HEK293T (cell line): ENCODE results near the gene SLC16A3.

Experiments used
- ARNT ChIP-seq: fragments of 450-650 bp; IDR thresholded peaks from 2 replicates; pipeline ENCODE4 v1.6.1; 2017; ENCODE audit warnings: mild to moderate bottlenecking
- BHLHE40 ChIP-seq: fragments of 450-650 bp; IDR thresholded peaks from 2 replicates; pipeline ENCODE4 v1.6.1; 2016; ENCODE audit warnings: mild to moderate bottlenecking, moderate library complexity, borderline replicate concordance
- CTBP1 ChIP-seq: fragments of 450-650 bp; IDR thresholded peaks from 2 replicates; pipeline ENCODE4 v1.6.1; 2016; ENCODE audit warnings: borderline replicate concordance
- ELF4 ChIP-seq: fragments of 450-650 bp; IDR thresholded peaks from 2 replicates; pipeline ENCODE4 v1.6.1; 2017; ENCODE audit warnings: antibody characterized with exemption
- FOXK2 ChIP-seq: fragments of 450-650 bp; IDR thresholded peaks from 2 replicates; pipeline ENCODE4 v1.6.1; 2016; ENCODE audit warnings: mild to moderate bottlenecking
- FOXM1 ChIP-seq: fragments of 450-650 bp; IDR thresholded peaks from 2 replicates; pipeline ENCODE4 v1.6.1; 2017; ENCODE audit warnings: mild to moderate bottlenecking, borderline replicate concordance
- HDGF ChIP-seq: fragments of 450-650 bp; IDR thresholded peaks from 2 replicates; pipeline ENCODE4 v1.6.1; 2017; ENCODE audit warnings: antibody characterized with exemption, borderline replicate concordance
- L3MBTL2 ChIP-seq: fragments of 450-650 bp; conservative IDR thresholded peaks from 2 replicates; pipeline ENCODE4 v1.6.1; 2016; ENCODE audit warnings: mild to moderate bottlenecking
- LEF1 ChIP-seq: fragments of 450-650 bp; IDR thresholded peaks from 2 replicates; pipeline ENCODE4 v1.6.1; 2017; ENCODE audit warnings: mild to moderate bottlenecking, borderline replicate concordance
- NFRKB ChIP-seq: fragments of 450-650 bp; IDR thresholded peaks from 2 replicates; pipeline ENCODE4 v1.6.1; 2016; ENCODE audit warnings: mild to moderate bottlenecking, moderate library complexity
- SP1 ChIP-seq: fragments of 450-650 bp; IDR thresholded peaks from 2 replicates; pipeline ENCODE4 v1.6.1; 2017
- SUZ12 ChIP-seq: fragments of 450-650 bp; IDR thresholded peaks from 2 replicates; pipeline ENCODE4 v1.6.1; 2016; ENCODE audit warnings: mild to moderate bottlenecking
- ZNF384 ChIP-seq: fragments of 450-650 bp; IDR thresholded peaks from 2 replicates; pipeline ENCODE4 v1.6.1; 2016

DNA sequence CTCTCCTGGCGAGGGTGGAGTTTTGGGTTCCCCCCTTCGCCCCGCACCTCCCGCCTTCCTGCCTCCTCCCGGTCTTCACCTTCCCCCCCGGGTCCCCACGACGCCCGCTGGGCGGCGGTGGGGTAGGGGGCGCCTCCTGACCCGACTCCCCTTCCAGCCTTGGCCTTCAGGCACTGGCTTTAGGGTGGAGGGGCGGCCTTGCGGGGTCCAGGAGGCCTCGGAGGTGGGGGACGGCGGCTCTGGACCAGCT is 2.4 kb downstream of the SLC16A3 start:
- TF ChIP-seq CTBP1: no peak
- no peak for TF ChIP-seq LEF1
- TF ChIP-seq FOXK2: no peak
- TF ChIP-seq L3MBTL2: no peak
- no peak for TF ChIP-seq FOXM1
- TF ChIP-seq ELF4: no peak
- TF ChIP-seq SUZ12: no peak
- TF ChIP-seq NFRKB: no peak
- no peak for TF ChIP-seq SP1
- no peak for TF ChIP-seq ARNT
- no peak for TF ChIP-seq BHLHE40
- no peak for TF ChIP-seq ZNF384
- TF ChIP-seq HDGF: no peak
